GM18508 (cell line): ENCODE measurements around the gene RPIA.
"Not testable (repeated sequence)": the region's sequence is repeated elsewhere in the genome, so short reads cannot be mapped to it uniquely, and the experiment has no call there.

ENCODE experiments used
- ATAC-seq: cut with Tn5 transposase; IDR thresholded peaks from one replicate; pipeline ENCODE4 v1.9.1; 2021; ENCODE audit warnings: moderate number of reproducible peaks; ENCODE audit not compliant: insufficient read depth, unreplicated experiment

Gene RPIA

GRCh38 chr2:88765154-88765888 is 73.8 kb downstream of the RPIA start:
- no peak for ATAC-seq

GRCh38 chr2:88765889-88766481 is 74.5 kb downstream of the RPIA start:
- not testable (repeated sequence) for ATAC-seq

- no peak for ATAC-seq
Observed at GRCh38 chr2:88770016-88770415, 78.5 kb downstream of the RPIA start.

GRCh38 chr2:88773233-88774028 is 82.0 kb downstream of the RPIA start:
- not testable (repeated sequence) for ATAC-seq

- not testable (repeated sequence) for ATAC-seq
Observed at GRCh38 chr2:88789213-88789612, 97.7 kb downstream of the RPIA start.

GRCh38 chr2:88795932-88796331 is 104.5 kb downstream of the RPIA start:
- ATAC-seq = not testable (repeated sequence)

GRCh38 chr2:88796523-88796922 is 105.0 kb downstream of the RPIA start:
- ATAC-seq = not testable (repeated sequence)

GRCh38 chr2:88797164-88797563 is 105.7 kb downstream of the RPIA start:
- ATAC-seq = not testable (repeated sequence)
